HepG2 (cell line): ENCODE results near the gene GDPGP1. TPM values are rescaled to one million over a fixed set of nuclear protein-coding genes. Genes with fewer than 3 reads are reported as not detected.
A peak's percentile ranks its signal among the peaks of the same experiment; 100 is the strongest.

Source experiments
- ARNT2 ChIP-seq: sonication (generic); formaldehyde crosslinking; IDR thresholded peaks from 2 replicates; pipeline ENCODE4 v1.8.0; 2022; ENCODE audit warnings: mild to moderate bottlenecking, low read depth, missing genetic modification reagents, moderate library complexity
- GABPA ChIP-seq, 2 experiments: IDR thresholded peaks; 2 replicates each; pipeline ENCODE4 v1.6.1; 2011 to 2016; ENCODE audit warnings: low read depth in 2 of 2, low read length in 1 of 2, missing biosample characterization in 1 of 2, missing genetic modification characterization in 1 of 2
- HNRNPK ChIP-seq: fragments of 200-400 bp; formaldehyde crosslinking; IDR thresholded peaks from 2 replicates; pipeline ENCODE4 v1.6.1; 2018; ENCODE audit warnings: low read length, low read depth, moderate library complexity, mild to moderate bottlenecking; ENCODE audit not compliant: poor library complexity, severe bottlenecking
- HNRNPLL ChIP-seq: fragments of 200-400 bp; formaldehyde crosslinking; IDR thresholded peaks from 2 replicates; pipeline ENCODE4 v1.6.1; 2017; ENCODE audit warnings: mild to moderate bottlenecking, low read depth, low read length; ENCODE audit not compliant: poor library complexity, severe bottlenecking
- MAFG ChIP-seq: sonication (generic); formaldehyde crosslinking; IDR thresholded peaks from 2 replicates; pipeline ENCODE4 v1.5.1; 2020; ENCODE audit warnings: mild to moderate bottlenecking, missing genetic modification reagents
- MBD4 ChIP-seq: IDR thresholded peaks from 2 replicates; pipeline ENCODE4 v1.6.1; 2012; ENCODE audit warnings: low read length, inconsistent platforms, borderline replicate concordance
- RELA ChIP-seq: sonication (generic); formaldehyde crosslinking; IDR thresholded peaks from 2 replicates; pipeline ENCODE4 v1.4.0; 2020; ENCODE audit warnings: missing genetic modification reagents
- SIN3B ChIP-seq: fragments of 150-350 bp; IDR thresholded peaks from 2 replicates; pipeline ENCODE4 v1.6.1; 2014; ENCODE audit warnings: low read length
- SRY ChIP-seq: sonication (generic); formaldehyde crosslinking; IDR thresholded peaks from 2 replicates; pipeline ENCODE4 v1.8.0; 2022; ENCODE audit warnings: mild to moderate bottlenecking, missing genetic modification reagents
- TCF12 ChIP-seq, 2 experiments: fragments of 450-650 bp in 1 of 2; sonication (generic) in 1 of 2; formaldehyde crosslinking in 1 of 2; IDR thresholded peaks; 2 replicates each; pipeline versions ENCODE4 v1.6.1 to v1.8.0; 2017 to 2022; ENCODE audit warnings: antibody characterized with exemption in 1 of 2, mild to moderate bottlenecking in 1 of 2, missing genetic modification reagents in 1 of 2, moderate library complexity in 1 of 2
- TCF7 ChIP-seq: sonication (generic); IDR thresholded peaks from 2 replicates; pipeline ENCODE4 v1.6.1; 2016; ENCODE audit warnings: antibody characterized with exemption, low read depth
- YY1 ChIP-seq: IDR thresholded peaks from 2 replicates; pipeline ENCODE4 v1.6.1; 2011; ENCODE audit warnings: low read length, low read depth, moderate library complexity, mild to moderate bottlenecking; ENCODE audit not compliant: insufficient read depth, insufficient replicate concordance
- ZNF678 ChIP-seq: sonication (generic); formaldehyde crosslinking; IDR thresholded peaks from 2 replicates; pipeline ENCODE4 v1.4.0; 2020; ENCODE audit warnings: mild to moderate bottlenecking, missing genetic modification reagents
- ZNF75D ChIP-seq: sonication (generic); formaldehyde crosslinking; IDR thresholded peaks from 2 replicates; pipeline ENCODE4 v1.8.1; 2023; ENCODE audit warnings: missing genetic modification reagents, mild to moderate bottlenecking, borderline replicate concordance
- ZSCAN30 ChIP-seq: sonication (generic); formaldehyde crosslinking; IDR thresholded peaks from 2 replicates; pipeline ENCODE4 v1.5.0; 2020; ENCODE audit warnings: mild to moderate bottlenecking, missing genetic modification reagents
- polyA plus RNA-seq, 8 experiments: library from polyadenylated mRNA; depleted of rRNA in 3 of 8; stranded (reverse) in 7 of 8; unstranded in 1 of 8; fragments of >200 nt; fragmentation: Illumina TruSeq in 4 of 8; extraction: Trizol in 4 of 8; gene quantifications; 2 replicates each; pipeline versions ENCODE4 v1.2.1 to v1.2.3, GENCODE V29; 2011 to 2016; ENCODE audit warnings: low read depth in 4 of 8, missing spikeins in 1 of 8, mixed read lengths in 1 of 8; ENCODE audit not compliant: insufficient read depth in 1 of 8
- total RNA-seq, 5 experiments: library from RNA; depleted of rRNA; stranded (reverse); fragments of >200 nt; fragmentation: Illumina TruSeq; extraction: Trizol; gene quantifications; 2 replicates each; pipeline ENCODE4 v1.2.3, GENCODE V29; 2016; ENCODE audit warnings: low read depth in 1 of 5
- TF ChIP-seq, protein P1 (sequence below): IDR thresholded peaks from 2 replicates; pipeline ENCODE4 v1.6.1; 2016; ENCODE audit warnings: low read depth, borderline replicate concordance
- TF ChIP-seq, protein P2 (sequence below): sonication (generic); formaldehyde crosslinking; IDR thresholded peaks from 2 replicates; pipeline ENCODE4 v1.8.1; 2022; ENCODE audit warnings: low read depth, mild to moderate bottlenecking, missing genetic modification reagents
- TF ChIP-seq, protein P3 (sequence below): sonication (generic); formaldehyde crosslinking; IDR thresholded peaks from 2 replicates; pipeline ENCODE4 v1.4.0; 2020; ENCODE audit warnings: mild to moderate bottlenecking, low read depth, missing genetic modification reagents
- TF ChIP-seq, protein P4 (sequence below): sonication (generic); formaldehyde crosslinking; IDR thresholded peaks from 2 replicates; pipeline ENCODE4 v1.4.0; 2020; ENCODE audit warnings: low read depth, mild to moderate bottlenecking, missing genetic modification reagents
- TF ChIP-seq, protein P5 (sequence below): sonication (generic); formaldehyde crosslinking; IDR thresholded peaks from 2 replicates; pipeline ENCODE4 v1.5.1; 2020; ENCODE audit warnings: mild to moderate bottlenecking, missing genetic modification reagents, moderate library complexity

The GDPGP1 gene
- total and polyA plus RNA-seq, 2 of the 13 experiments (the other 11 are each of a cell fraction or from before 2014, with no cell fraction given), result 1.5 to 4.3 TPM

DNA sequence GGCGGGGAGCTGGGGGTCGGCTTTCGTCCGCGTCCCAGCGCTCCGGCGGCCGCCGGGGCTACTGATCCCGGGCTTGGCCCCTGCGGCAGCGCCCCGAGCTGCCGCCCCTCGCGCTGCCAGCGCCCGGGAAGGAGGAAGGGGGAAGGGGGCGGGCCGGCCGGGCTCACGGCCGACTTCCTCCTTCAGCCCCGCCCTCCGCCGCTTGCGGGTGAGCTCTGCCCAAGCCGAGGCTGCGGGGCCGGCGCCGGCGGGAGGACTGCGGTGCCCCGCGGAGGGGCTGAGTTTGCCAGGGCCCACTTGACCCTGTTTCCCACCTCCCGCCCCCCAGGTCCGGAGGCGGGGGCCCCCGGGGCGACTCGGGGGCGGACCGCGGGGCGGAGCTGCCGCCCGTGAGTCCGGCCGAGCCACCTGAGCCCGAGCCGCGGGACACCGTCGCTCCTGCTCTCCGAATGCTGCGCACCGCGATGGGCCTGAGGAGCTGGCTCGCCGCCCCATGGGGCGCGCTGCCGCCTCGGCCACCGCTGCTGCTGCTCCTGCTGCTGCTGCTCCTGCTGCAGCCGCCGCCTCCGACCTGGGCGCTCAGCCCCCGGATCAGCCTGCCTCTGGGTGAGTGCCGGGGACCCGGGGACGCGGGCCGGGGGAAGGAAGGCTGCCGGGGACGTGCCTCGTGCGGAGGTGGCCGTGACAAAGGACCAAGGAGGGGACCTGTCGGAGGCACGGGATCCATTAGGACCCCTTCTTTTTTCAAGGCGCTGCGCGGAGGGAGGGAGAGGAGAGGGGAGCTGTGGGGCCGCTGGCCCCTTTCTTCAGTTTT, 32.7 kb upstream of the GDPGP1 start, which contains the start of gene SEMA4B (continued):
- no peak for TF ChIP-seq MAFG (CRISPR knock-in tag)
- peak; percentile 35 for TF ChIP-seq YY1
- TF ChIP-seq HNRNPK, result peak; percentile 72
- TF ChIP-seq SRY, result no peak
- no peak for TF ChIP-seq MBD4
- TF ChIP-seq TCF12 (IDR thresholded peaks at IDR 0.05), result no peak
- 0 out of 2 replicates have a peak, but pooled peaks have one; percentile 54 for TF ChIP-seq TCF12 (CRISPR knock-in tag; IDR thresholded peaks at IDR 0.05)
- peak; percentile 42 for TF ChIP-seq ARNT2 (CRISPR knock-in tag)
- no peak for TF ChIP-seq RELA (CRISPR knock-in tag)
- TF ChIP-seq, protein P1, sequence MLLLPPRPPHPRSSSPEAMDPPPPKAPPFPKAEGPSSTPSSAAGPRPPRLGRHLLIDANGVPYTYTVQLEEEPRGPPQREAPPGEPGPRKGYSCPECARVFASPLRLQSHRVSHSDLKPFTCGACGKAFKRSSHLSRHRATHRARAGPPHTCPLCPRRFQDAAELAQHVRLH (CRISPR knock-in tag), result no peak
- TF ChIP-seq TCF7, result no peak
- TF ChIP-seq, protein P2, sequence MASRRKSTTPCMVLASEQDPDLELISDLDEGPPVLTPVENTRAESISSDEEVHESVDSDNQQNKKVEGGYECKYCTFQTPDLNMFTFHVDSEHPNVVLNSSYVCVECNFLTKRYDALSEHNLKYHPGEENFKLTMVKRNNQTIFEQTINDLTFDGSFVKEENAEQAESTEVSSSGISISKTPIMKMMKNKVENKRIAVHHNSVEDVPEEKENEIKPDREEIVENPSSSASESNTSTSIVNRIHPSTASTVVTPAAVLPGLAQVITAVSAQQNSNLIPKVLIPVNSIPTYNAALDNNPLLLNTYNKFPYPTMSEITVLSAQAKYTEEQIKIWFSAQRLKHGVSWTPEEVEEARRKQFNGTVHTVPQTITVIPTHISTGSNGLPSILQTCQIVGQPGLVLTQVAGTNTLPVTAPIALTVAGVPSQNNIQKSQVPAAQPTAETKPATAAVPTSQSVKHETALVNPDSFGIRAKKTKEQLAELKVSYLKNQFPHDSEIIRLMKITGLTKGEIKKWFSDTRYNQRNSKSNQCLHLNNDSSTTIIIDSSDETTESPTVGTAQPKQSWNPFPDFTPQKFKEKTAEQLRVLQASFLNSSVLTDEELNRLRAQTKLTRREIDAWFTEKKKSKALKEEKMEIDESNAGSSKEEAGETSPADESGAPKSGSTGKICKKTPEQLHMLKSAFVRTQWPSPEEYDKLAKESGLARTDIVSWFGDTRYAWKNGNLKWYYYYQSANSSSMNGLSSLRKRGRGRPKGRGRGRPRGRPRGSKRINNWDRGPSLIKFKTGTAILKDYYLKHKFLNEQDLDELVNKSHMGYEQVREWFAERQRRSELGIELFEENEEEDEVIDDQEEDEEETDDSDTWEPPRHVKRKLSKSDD (CRISPR knock-in tag), result no peak
- TF ChIP-seq, protein P3, sequence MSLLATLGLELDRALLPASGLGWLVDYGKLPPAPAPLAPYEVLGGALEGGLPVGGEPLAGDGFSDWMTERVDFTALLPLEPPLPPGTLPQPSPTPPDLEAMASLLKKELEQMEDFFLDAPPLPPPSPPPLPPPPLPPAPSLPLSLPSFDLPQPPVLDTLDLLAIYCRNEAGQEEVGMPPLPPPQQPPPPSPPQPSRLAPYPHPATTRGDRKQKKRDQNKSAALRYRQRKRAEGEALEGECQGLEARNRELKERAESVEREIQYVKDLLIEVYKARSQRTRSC (CRISPR knock-in tag), result 0 out of 2 replicates have a peak, but pooled peaks have one; percentile 15
- TF ChIP-seq, protein P4, sequence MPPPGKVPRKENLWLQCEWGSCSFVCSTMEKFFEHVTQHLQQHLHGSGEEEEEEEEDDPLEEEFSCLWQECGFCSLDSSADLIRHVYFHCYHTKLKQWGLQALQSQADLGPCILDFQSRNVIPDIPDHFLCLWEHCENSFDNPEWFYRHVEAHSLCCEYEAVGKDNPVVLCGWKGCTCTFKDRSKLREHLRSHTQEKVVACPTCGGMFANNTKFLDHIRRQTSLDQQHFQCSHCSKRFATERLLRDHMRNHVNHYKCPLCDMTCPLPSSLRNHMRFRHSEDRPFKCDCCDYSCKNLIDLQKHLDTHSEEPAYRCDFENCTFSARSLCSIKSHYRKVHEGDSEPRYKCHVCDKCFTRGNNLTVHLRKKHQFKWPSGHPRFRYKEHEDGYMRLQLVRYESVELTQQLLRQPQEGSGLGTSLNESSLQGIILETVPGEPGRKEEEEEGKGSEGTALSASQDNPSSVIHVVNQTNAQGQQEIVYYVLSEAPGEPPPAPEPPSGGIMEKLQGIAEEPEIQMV (CRISPR knock-in tag), result no peak
- TF ChIP-seq ZNF678, result no peak; the same call in 1 of the 2 replicates
- TF ChIP-seq GABPA (IDR thresholded peaks at IDR 0.05; ENCODE audit: low read depth, low read length), result peak; percentile 56
- TF ChIP-seq GABPA (CRISPR knock-in tag; IDR thresholded peaks at IDR 0.05; ENCODE audit: low read depth), result peak; percentile 33; the same call in 1 of the 2 replicates
- TF ChIP-seq, protein P5, sequence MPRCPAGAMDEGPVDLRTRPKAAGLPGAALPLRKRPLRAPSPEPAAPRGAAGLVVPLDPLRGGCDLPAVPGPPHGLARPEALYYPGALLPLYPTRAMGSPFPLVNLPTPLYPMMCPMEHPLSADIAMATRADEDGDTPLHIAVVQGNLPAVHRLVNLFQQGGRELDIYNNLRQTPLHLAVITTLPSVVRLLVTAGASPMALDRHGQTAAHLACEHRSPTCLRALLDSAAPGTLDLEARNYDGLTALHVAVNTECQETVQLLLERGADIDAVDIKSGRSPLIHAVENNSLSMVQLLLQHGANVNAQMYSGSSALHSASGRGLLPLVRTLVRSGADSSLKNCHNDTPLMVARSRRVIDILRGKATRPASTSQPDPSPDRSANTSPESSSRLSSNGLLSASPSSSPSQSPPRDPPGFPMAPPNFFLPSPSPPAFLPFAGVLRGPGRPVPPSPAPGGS (CRISPR knock-in tag), result peak; percentile 85; the same call in 1 of the 2 replicates
- TF ChIP-seq ZSCAN30 (CRISPR knock-in tag), result no peak
- TF ChIP-seq HNRNPLL, result peak; percentile 90
- no peak for TF ChIP-seq SIN3B
- no peak for TF ChIP-seq ZNF75D (CRISPR knock-in tag)
